K562 (cell line): ENCODE measurements around the gene EXOC2. TPM values are rescaled to one million over a fixed set of nuclear protein-coding genes. Genes with fewer than 3 reads are reported as not detected.

Experiments used
- ATAC-seq: fragments of 200-7000 bp; cut with Tn5 transposase; 3 replicates; pipeline ENCODE4 v1.9.1; 2020; ENCODE audit warnings: moderate library complexity
- BruUV-seq: library from RNA; stranded (reverse); fragments of 400-500 nt; replicated peaks from 2 replicates; lab custom pipeline; 2021; lab: Mats Ljungman, UMichigan
- CTCF ChIA-PET: fragments of 300-600 bp; formaldehyde crosslinking; extraction: SDS; loops from one replicate; lab custom pipeline; 2021; ENCODE audit warnings: low intra/inter-chr PET ratio; lab: Yijun Ruan, JAX
- POLR2A ChIA-PET: fragments of 300-600, 350-650 bp; sonication (Branson Sonifier 250); formaldehyde crosslinking; extraction: SDS; loops from one replicate; lab custom pipeline; 2021; ENCODE audit warnings: antibody characterized with exemption, inconsistent platforms; lab: Yijun Ruan, JAX
- DNase-seq, 4 experiments: peaks; one replicate each; pipeline versions ENCODE4 v3.0.0 to v3.0.0-alpha.2; 2011 to 2018; ENCODE audit warnings: low spot score in 3 of 4, mixed read lengths in 3 of 4; ENCODE audit errors: extremely low read depth in 1 of 4
- FAIRE-seq: peaks from 2 replicates; lab custom pipeline; 2011; peaks lifted over from hg19 to GRCh38; lab: Jason Lieb, UNC
- H2AFZ ChIP-seq: 2 replicates; pipeline ENCODE4 v1.6.0; 2011; ENCODE audit warnings: low read depth, low read length, control low read depth, inconsistent platforms
- H3K27ac ChIP-seq: fragments of 200-600 bp; 3 replicates; pipeline ENCODE4 v1.8.0; 2011; ENCODE audit warnings: low read depth, mild to moderate bottlenecking, control low read depth, inconsistent platforms, low read length, moderate library complexity, mixed read lengths; ENCODE audit errors: extremely low read depth
- H3K27me3 ChIP-seq, 2 experiments: fragments of 300-600 bp in 1 of 2; 2 replicates in 1 of 2; 3 replicates in 1 of 2; pipeline versions ENCODE4 v1.6.0 to v1.8.0; 2011; ENCODE audit warnings: inconsistent platforms in 2 of 2, low read length in 2 of 2, mild to moderate bottlenecking in 1 of 2, mixed read lengths in 1 of 2, moderate library complexity in 1 of 2; ENCODE audit not compliant: control insufficient read depth in 2 of 2, insufficient read depth in 2 of 2
- H3K36me3 ChIP-seq: fragments of 300-600 bp; 3 replicates; pipeline ENCODE4 v1.8.0; 2011; ENCODE audit warnings: mild to moderate bottlenecking, low read length, inconsistent platforms; ENCODE audit not compliant: control insufficient read depth, insufficient read depth
- H3K4me1 ChIP-seq, 2 experiments: fragments of 200-600 bp in 1 of 2; replicated peaks in 1 of 2; 2 replicates in 1 of 2; 3 replicates in 1 of 2; pipeline versions ENCODE4 v1.5.1 to v1.8.0; 2011; ENCODE audit warnings: inconsistent platforms in 2 of 2, low read length in 2 of 2, mild to moderate bottlenecking in 1 of 2, mixed read lengths in 1 of 2, moderate library complexity in 1 of 2; ENCODE audit not compliant: control insufficient read depth in 2 of 2, insufficient read depth in 2 of 2
- H3K4me2 ChIP-seq: 2 replicates; pipeline ENCODE4 v1.6.1; 2011; ENCODE audit warnings: low read length, control low read depth, inconsistent platforms, mixed read lengths; ENCODE audit not compliant: insufficient read depth
- H3K4me3 ChIP-seq: fragments of 200-600 bp; sonication (generic), shearing (Covaris generic); 2 replicates; pipeline ENCODE4 v1.5.1; 2016; ENCODE audit warnings: control low read depth, inconsistent platforms
- H3K79me2 ChIP-seq: fragments of 200-600 bp; 3 replicates; pipeline ENCODE4 v1.8.0; 2011; ENCODE audit warnings: low read length, inconsistent platforms; ENCODE audit not compliant: control insufficient read depth, insufficient read depth
- H3K9ac ChIP-seq, 2 experiments: 2 replicates each; pipeline versions ENCODE4 v1.6.0 to v1.6.1; 2011; ENCODE audit warnings: low read depth in 2 of 2, low read length in 2 of 2, control low read depth in 1 of 2, inconsistent platforms in 1 of 2, mild to moderate bottlenecking in 1 of 2, mixed read lengths in 1 of 2; ENCODE audit not compliant: insufficient read depth in 1 of 2
- H3K9me1 ChIP-seq: one replicate; pipeline ENCODE4 v1.6.0; 2011; ENCODE audit warnings: inconsistent platforms, mild to moderate bottlenecking, low read length, moderate library complexity; ENCODE audit not compliant: control insufficient read depth, insufficient read depth
- H3K9me3 ChIP-seq: replicated peaks from 2 replicates; pipeline ENCODE4 v1.5.1; 2011; ENCODE audit warnings: low read depth, low read length, inconsistent platforms; ENCODE audit not compliant: control insufficient read depth, insufficient read depth
- H4K20me1 ChIP-seq: replicated peaks from 2 replicates; pipeline ENCODE4 v1.6.1; 2011; ENCODE audit warnings: low read length, inconsistent platforms, mixed read lengths; ENCODE audit not compliant: control insufficient read depth, insufficient read depth
- ARID1B ChIP-seq: fragments of 450-650 bp; IDR thresholded peaks from 2 replicates; pipeline ENCODE4 v1.6.1; 2016; ENCODE audit warnings: antibody characterized with exemption, mild to moderate bottlenecking, inconsistent platforms
- ATF1 ChIP-seq, 2 experiments: fragments of 450-650 bp in 1 of 2; IDR thresholded peaks; 2 replicates each; pipeline ENCODE4 v1.6.1; 2016; ENCODE audit warnings: missing compliant biosample characterization in 1 of 2, missing genetic modification characterization in 1 of 2
- DMBX1 ChIP-seq: fragments of 250-450 bp; sonication (Bioruptor Pico); IDR thresholded peaks from 2 replicates; pipeline ENCODE4 v1.8.0; 2022; ENCODE audit warnings: inconsistent platforms, mild to moderate bottlenecking, moderate library complexity, borderline replicate concordance
- DPF2 ChIP-seq: fragments of 450-650 bp; IDR thresholded peaks from 2 replicates; pipeline ENCODE4 v1.6.1; 2016
- EP300 ChIP-seq: IDR thresholded peaks from 2 replicates; pipeline ENCODE4 v1.6.1; 2012; ENCODE audit warnings: low read length, improper control_type of control experiment
- HLTF ChIP-seq: fragments of 450-650 bp; IDR thresholded peaks from 2 replicates; pipeline ENCODE4 v1.6.1; 2016
- KLF10 ChIP-seq: fragments of 250-450 bp; sonication (Bioruptor Pico); IDR thresholded peaks from 2 replicates; pipeline ENCODE4 v1.6.1; 2021; ENCODE audit warnings: matching md5 sums
- MEIS2 ChIP-seq: fragments of 450-650 bp; IDR thresholded peaks from 2 replicates; pipeline ENCODE4 v1.6.1; 2014; ENCODE audit warnings: mild to moderate bottlenecking; ENCODE audit not compliant: partially characterized antibody
- SMAD1 ChIP-seq: fragments of 150-350 bp; IDR thresholded peaks from 2 replicates; pipeline ENCODE4 v1.6.1; 2014; ENCODE audit warnings: low read length, low read depth; ENCODE audit not compliant: partially characterized antibody
- TAL1 ChIP-seq: fragments of 450-650 bp; IDR thresholded peaks from 2 replicates; pipeline ENCODE4 v1.6.1; 2016; ENCODE audit warnings: mild to moderate bottlenecking
- TCF7 ChIP-seq: sonication (generic); IDR thresholded peaks from 2 replicates; pipeline ENCODE4 v1.6.1; 2016; ENCODE audit warnings: antibody characterized with exemption, borderline replicate concordance
- TEAD4 ChIP-seq, 2 experiments: sonication (generic) in 1 of 2; formaldehyde crosslinking in 1 of 2; IDR thresholded peaks; 2 replicates each; pipeline versions ENCODE4 v1.6.1 to v1.8.0; 2012 to 2022; ENCODE audit warnings: borderline replicate concordance in 1 of 2, inconsistent platforms in 1 of 2, low read length in 1 of 2, mild to moderate bottlenecking in 1 of 2, missing genetic modification reagents in 1 of 2
- ZNF3 ChIP-seq: fragments of 250-450 bp; sonication (Bioruptor Pico); IDR thresholded peaks from 2 replicates; pipeline ENCODE4 v1.5.0; 2021; ENCODE audit warnings: mild to moderate bottlenecking, moderate library complexity
- WGBS: fragments of 100-300 bp; shearing (Covaris generic); methylation state at CpG from one replicate; pipeline ENCODE4 v1.1.6; 2016; ENCODE audit warnings: low coverage, mixed read lengths; ENCODE audit not compliant: insufficient coverage; ENCODE audit errors: missing lambda C conversion rate; 5-methylcytosine and 5-hydroxymethylcytosine counted together
- in situ Hi-C: fragments of 300-500 bp; cut with MboI; formaldehyde crosslinking; loops from 4 replicates; pipeline ENCODE4 v1.15.0; 2018; ENCODE audit warnings: inconsistent platforms, mixed read lengths
- intact Hi-C: fragments of 100-400 bp; cut with micrococcal nuclease; formaldehyde crosslinking; loops from 2 replicates; pipeline ENCODE4 v1.14.2; 2022
- polyA plus RNA-seq, 8 experiments: library from polyadenylated mRNA; depleted of rRNA in 4 of 8; stranded (reverse) in 5 of 8; unstranded in 3 of 8; fragments of >200 nt; fragmentation: Nextera tagmentation in 2 of 8; fragmentation: Illumina TruSeq in 1 of 8; extraction: Ambion mirVana in 2 of 8; extraction: Trizol in 1 of 8; gene quantifications; 2 replicates each; pipeline versions ENCODE4 v1.2.1 to v1.2.3, GENCODE V29; 2011 to 2014; ENCODE audit warnings: inconsistent platforms in 1 of 8, missing spikeins in 1 of 8
- total RNA-seq, 7 experiments: library from RNA; depleted of rRNA in 6 of 7; stranded (reverse); fragments of >200 nt in 6 of 7; fragmentation: Illumina TruSeq in 2 of 7; extraction: Trizol in 2 of 7; gene quantifications; 2 replicates each; pipeline versions ENCODE4 v1.2.1 to v1.2.3, GENCODE V29; 2011 to 2021; ENCODE audit warnings: low replicate concordance in 1 of 7
- TF ChIP-seq, protein P1 (sequence below): fragments of 450-650 bp; IDR thresholded peaks from 2 replicates; pipeline ENCODE4 v1.6.1; 2017; ENCODE audit warnings: antibody characterized with exemption, mild to moderate bottlenecking
- TF ChIP-seq, protein P2 (sequence below): fragments of 450-650 bp; IDR thresholded peaks from 2 replicates; pipeline ENCODE4 v1.6.1; 2016
- TF ChIP-seq, protein P3 (sequence below): fragments of 450-650 bp; formaldehyde crosslinking; IDR thresholded peaks from 2 replicates; pipeline ENCODE4 v1.4.0; 2022; ENCODE audit warnings: missing genetic modification characterization

Gene EXOC2
- total and polyA plus RNA-seq, 9 of the 15 experiments (the other 6 are each of a cell fraction or from before 2014, with no cell fraction given), result 12.2 to 30.2 (median 24.2) TPM

DNA sequence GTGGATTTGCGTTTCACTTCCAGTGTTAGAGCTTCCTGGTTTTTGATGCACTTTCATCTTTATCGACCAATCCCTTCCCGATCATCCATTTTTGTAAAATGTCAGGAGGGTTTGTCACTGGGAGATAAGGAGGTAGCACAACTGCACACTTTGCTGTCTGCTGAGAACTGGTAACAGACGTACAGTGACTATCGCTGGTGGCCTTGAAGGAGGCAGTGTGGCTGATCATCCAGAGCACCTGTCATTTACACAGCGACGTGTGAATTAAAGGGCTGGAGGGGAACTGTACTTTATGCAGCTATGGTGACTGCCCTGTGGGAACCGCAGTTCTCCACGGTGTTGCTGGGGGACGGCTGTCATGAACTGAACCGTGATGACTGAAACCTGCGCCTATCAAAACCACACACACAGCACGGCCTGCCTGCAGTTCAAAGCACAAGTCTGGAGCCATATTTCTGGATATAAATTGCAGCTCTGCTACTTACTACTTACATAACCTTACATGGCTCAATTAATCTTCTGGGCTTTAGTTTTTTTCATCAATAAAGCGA, 86.0 kb downstream of the EXOC2 start:
- no peaks in the 10 kb centered on the region for H3K9me1 ChIP-seq
- 19% methylated on average over 14 of the region's 14 CpGs for WGBS
- H3K4me2 ChIP-seq, result peak overlapping the region; percentile 69
- in situ Hi-C loops, result no loop called here
- DNase-seq (peak; percentile 27 to 78 (median 41)), ATAC-seq (peak; percentile 66), FAIRE-seq (peak; percentile 82)
- H3K9ac ChIP-seq, result peak overlapping the region; percentile 28 to 72
- no TSS peak for BruUV-seq
- intact Hi-C loops, result no loop called here
- peaks cover 15 to 27% of the 10 kb centered on the region in 2 experiments; a peak in 4 of 5 replicates for H3K4me1 ChIP-seq
- no peaks in the 10 kb centered on the region for H3K9me3 ChIP-seq
- CTCF ChIA-PET, result no interaction called here
- POLR2A ChIA-PET, result interaction anchor here (0.7 to 0.9 kb wide), 3 partner anchors 15 to 174 kb away, joined by 3 to 4 read pairs (median 3); no protein-coding TSS in a partner anchor
- no peaks in the 10 kb centered on the region for H3K27me3 ChIP-seq
- no peaks in the 10 kb centered on the region for H4K20me1 ChIP-seq
- H3K36me3 ChIP-seq, result peaks cover 12% of the 10 kb centered on the region; the same call in 1 of the 3 replicates
- peak overlapping the region; percentile 67 for H2AFZ ChIP-seq
- no peak overlapping the region for H3K4me3 ChIP-seq
- no peaks in the 10 kb centered on the region for H3K79me2 ChIP-seq
- no peak overlapping the region; the same call in 1 of the 3 replicates for H3K27ac ChIP-seq
- TF ChIP-seq ARID1B (peak; percentile 60), ZNF3 (CRISPR knock-in tag) (no peak), MEIS2 (peak; percentile 36), DMBX1 (0 out of 2 replicates have a peak, but pooled peaks have one; percentile 26), ATF1 (CRISPR knock-in tag; IDR thresholded peaks at IDR 0.05) (no peak), ATF1 (tag; IDR thresholded peaks at IDR 0.05) (peak; percentile 33; the same call in 1 of the 2 replicates), TEAD4 (IDR thresholded peaks at IDR 0.05; ENCODE audit: low read length) (peak; percentile 22; the same call in 1 of the 2 replicates), TEAD4 (CRISPR knock-in tag; IDR thresholded peaks at IDR 0.05; ENCODE audit: borderline replicate concordance) (no peak), TAL1 (peak; percentile 53; the same call in 1 of the 2 replicates), TCF7 (peak; percentile 30; the same call in 1 of the 2 replicates), DPF2 (peak; percentile 33; the same call in 1 of the 2 replicates), HLTF (no peak), SMAD1 (no peak), KLF10 (CRISPR knock-in tag) (no peak), EP300 (0 out of 2 replicates have a peak, but pooled peaks have one; percentile 24)
- TF ChIP-seq, protein P1, sequence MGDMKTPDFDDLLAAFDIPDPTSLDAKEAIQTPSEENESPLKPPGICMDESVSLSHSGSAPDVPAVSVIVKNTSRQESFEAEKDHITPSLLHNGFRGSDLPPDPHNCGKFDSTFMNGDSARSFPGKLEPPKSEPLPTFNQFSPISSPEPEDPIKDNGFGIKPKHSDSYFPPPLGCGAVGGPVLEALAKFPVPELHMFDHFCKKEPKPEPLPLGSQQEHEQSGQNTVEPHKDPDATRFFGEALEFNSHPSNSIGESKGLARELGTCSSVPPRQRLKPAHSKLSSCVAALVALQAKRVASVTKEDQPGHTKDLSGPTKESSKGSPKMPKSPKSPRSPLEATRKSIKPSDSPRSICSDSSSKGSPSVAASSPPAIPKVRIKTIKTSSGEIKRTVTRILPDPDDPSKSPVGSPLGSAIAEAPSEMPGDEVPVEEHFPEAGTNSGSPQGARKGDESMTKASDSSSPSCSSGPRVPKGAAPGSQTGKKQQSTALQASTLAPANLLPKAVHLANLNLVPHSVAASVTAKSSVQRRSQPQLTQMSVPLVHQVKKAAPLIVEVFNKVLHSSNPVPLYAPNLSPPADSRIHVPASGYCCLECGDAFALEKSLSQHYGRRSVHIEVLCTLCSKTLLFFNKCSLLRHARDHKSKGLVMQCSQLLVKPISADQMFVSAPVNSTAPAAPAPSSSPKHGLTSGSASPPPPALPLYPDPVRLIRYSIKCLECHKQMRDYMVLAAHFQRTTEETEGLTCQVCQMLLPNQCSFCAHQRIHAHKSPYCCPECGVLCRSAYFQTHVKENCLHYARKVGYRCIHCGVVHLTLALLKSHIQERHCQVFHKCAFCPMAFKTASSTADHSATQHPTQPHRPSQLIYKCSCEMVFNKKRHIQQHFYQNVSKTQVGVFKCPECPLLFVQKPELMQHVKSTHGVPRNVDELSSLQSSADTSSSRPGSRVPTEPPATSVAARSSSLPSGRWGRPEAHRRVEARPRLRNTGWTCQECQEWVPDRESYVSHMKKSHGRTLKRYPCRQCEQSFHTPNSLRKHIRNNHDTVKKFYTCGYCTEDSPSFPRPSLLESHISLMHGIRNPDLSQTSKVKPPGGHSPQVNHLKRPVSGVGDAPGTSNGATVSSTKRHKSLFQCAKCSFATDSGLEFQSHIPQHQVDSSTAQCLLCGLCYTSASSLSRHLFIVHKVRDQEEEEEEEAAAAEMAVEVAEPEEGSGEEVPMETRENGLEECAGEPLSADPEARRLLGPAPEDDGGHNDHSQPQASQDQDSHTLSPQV, result 0 out of 2 replicates have a peak, but pooled peaks have one; percentile 43
- TF ChIP-seq, protein P2, sequence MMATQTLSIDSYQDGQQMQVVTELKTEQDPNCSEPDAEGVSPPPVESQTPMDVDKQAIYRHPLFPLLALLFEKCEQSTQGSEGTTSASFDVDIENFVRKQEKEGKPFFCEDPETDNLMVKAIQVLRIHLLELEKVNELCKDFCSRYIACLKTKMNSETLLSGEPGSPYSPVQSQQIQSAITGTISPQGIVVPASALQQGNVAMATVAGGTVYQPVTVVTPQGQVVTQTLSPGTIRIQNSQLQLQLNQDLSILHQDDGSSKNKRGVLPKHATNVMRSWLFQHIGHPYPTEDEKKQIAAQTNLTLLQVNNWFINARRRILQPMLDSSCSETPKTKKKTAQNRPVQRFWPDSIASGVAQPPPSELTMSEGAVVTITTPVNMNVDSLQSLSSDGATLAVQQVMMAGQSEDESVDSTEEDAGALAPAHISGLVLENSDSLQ, result peak; percentile 60
- TF ChIP-seq, protein P3, sequence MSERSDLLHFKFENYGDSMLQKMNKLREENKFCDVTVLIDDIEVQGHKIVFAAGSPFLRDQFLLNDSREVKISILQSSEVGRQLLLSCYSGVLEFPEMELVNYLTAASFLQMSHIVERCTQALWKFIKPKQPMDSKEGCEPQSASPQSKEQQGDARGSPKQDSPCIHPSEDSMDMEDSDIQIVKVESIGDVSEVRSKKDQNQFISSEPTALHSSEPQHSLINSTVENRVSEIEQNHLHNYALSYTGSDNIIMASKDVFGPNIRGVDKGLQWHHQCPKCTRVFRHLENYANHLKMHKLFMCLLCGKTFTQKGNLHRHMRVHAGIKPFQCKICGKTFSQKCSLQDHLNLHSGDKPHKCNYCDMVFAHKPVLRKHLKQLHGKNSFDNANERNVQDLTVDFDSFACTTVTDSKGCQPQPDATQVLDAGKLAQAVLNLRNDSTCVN (CRISPR knock-in tag), result no peak
